GM18858 (cell line): ENCODE results near the gene SIX3.

Source experiments
- ATAC-seq: cut with Tn5 transposase; IDR thresholded peaks from one replicate; pipeline ENCODE4 v1.9.1; 2021; ENCODE audit not compliant: unreplicated experiment

SIX3 gene

GRCh38 chr2:44980751-44981713 is 39.5 kb downstream of the SIX3 start:
- ATAC-seq = no peak

- no peak for ATAC-seq
Measured at GRCh38 chr2:44981714-44982108, 40.2 kb downstream of the SIX3 start.

GRCh38 chr2:44983836-44984604 is 42.5 kb downstream of the SIX3 start:
- no peak for ATAC-seq

- no peak for ATAC-seq
Measured at GRCh38 chr2:44989176-44989575, 47.7 kb downstream of the SIX3 start.

- no peak for ATAC-seq
Measured at GRCh38 chr2:44994377-44994776, 52.9 kb downstream of the SIX3 start.
